Ammon's horn (tissue), 1 donor: ENCODE results near the gene HSD3B1.
"Not testable (repeated sequence)": the region's sequence is repeated elsewhere in the genome, so short reads cannot be mapped to it uniquely, and the experiment has no call there.

Experiments
- DNase-seq: peaks from one replicate; pipeline ENCODE4 v3.0.0-alpha.2; 2016; ENCODE audit warnings: low spot score

The HSD3B1 gene

GRCh38 chr1:119492763-119493162 is 14.2 kb upstream of the HSD3B1 start:
- DNase-seq: no peak

GRCh38 chr1:119504831-119505230 is 2.2 kb upstream of the HSD3B1 start:
- DNase-seq: no peak

GRCh38 chr1:119510046-119510445 is 3.0 kb downstream of the HSD3B1 start:
- DNase-seq: no peak

GRCh38 chr1:119515221-119515620 is 8.2 kb downstream of the HSD3B1 start:
- DNase-seq: no peak

- DNase-seq: no peak
Observed at GRCh38 chr1:119516247-119516646, 9.2 kb downstream of the HSD3B1 start.

GRCh38 chr1:119516680-119517079 is 9.7 kb downstream of the HSD3B1 start:
- no peak for DNase-seq

GRCh38 chr1:119517667-119518066 is 10.7 kb downstream of the HSD3B1 start:
- not testable (repeated sequence) for DNase-seq

- DNase-seq: no peak
Observed at GRCh38 chr1:119531606-119532323, 24.8 kb downstream of the HSD3B1 start.

GRCh38 chr1:119532324-119532910 is 25.4 kb downstream of the HSD3B1 start:
- no peak for DNase-seq

GRCh38 chr1:119535381-119535780 is 28.4 kb downstream of the HSD3B1 start:
- DNase-seq: no peak

GRCh38 chr1:119537966-119538365 is 31.0 kb downstream of the HSD3B1 start:
- DNase-seq: no peak

- no peak for DNase-seq
Observed at GRCh38 chr1:119539636-119540035, 32.6 kb downstream of the HSD3B1 start.

GRCh38 chr1:119541389-119541788 is 34.4 kb downstream of the HSD3B1 start:
- no peak for DNase-seq

GRCh38 chr1:119542492-119542946 is 35.5 kb downstream of the HSD3B1 start:
- DNase-seq: no peak

GRCh38 chr1:119544165-119544762 is 37.3 kb downstream of the HSD3B1 start:
- no peak for DNase-seq

- no peak for DNase-seq
Observed at GRCh38 chr1:119546641-119547040, 39.6 kb downstream of the HSD3B1 start.

- DNase-seq: no peak
Observed at GRCh38 chr1:119547306-119547705, 40.3 kb downstream of the HSD3B1 start.

GRCh38 chr1:119547805-119548204 is 40.8 kb downstream of the HSD3B1 start:
- no peak for DNase-seq

- peak; percentile 82 for DNase-seq
Observed at GRCh38 chr1:119549719-119550132, 42.7 kb downstream of the HSD3B1 start.

- no peak for DNase-seq
Observed at GRCh38 chr1:119550381-119550780, 43.4 kb downstream of the HSD3B1 start.

- DNase-seq: no peak
Observed at GRCh38 chr1:119551218-119551617, 44.2 kb downstream of the HSD3B1 start.

- not testable (repeated sequence) for DNase-seq
Observed at GRCh38 chr1:119552656-119553055, 45.6 kb downstream of the HSD3B1 start.
